ENCODE measurements around the gene NRBF2.

Gene NRBF2

DNA sequence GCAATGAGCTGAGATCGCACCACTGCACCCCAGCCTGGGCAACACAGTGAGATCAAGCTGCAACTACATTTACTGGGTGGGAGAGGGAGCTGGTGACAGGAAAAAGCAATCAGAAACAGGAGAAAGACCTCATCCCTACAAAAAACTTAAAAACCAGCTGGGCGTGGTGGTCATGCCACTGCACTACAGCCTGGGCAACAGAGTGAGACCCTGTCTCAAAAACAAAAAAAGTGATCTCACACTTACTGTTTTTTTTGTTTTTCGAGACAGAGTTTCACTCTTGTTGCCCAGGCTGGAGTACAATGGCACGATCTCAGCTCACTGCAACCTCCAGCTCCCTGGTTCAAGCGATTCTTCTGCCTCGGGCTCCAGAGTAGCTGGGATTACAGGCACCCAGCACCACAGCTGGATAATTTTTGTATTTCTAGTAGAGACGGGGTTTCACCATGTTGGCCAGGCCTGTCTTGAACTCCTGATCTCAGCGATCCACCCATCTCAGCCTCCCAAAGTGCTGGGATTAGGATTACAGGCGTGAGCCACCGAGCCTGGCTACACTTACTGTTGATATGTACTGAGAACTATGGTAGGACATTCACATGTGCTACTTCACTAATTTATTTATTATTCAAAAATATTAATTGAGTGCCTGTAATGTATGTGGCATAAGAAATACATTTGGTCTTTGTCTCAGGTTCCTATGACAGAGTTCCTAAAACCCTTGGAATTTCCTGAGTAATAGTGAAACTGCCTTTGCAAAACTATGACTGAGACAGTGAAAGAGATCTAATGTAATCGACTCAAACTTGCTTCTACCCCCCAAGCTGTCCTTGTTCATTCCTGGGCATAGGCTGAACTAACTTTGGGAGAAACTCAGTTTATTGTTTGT lies 27.7 kb upstream of the NRBF2 start:
- no peak for TF ChIP-seq GABPA (IDR thresholded peaks at IDR 0.05; ENCODE audit: low read depth)
- no peak overlapping the region for H3K4me3 ChIP-seq (replicated peaks; ENCODE audit: insufficient read depth, low read length)
- no peak overlapping the region for H3K27ac ChIP-seq (replicated peaks)
- H3K27me3 ChIP-seq (ENCODE audit: insufficient read depth, poor library complexity, severe bottlenecking), result no peaks in the 10 kb centered on the region
- DNase-seq (ENCODE audit: low read depth in 1 of 2, low spot score in 1 of 2), result no peak

DNA sequence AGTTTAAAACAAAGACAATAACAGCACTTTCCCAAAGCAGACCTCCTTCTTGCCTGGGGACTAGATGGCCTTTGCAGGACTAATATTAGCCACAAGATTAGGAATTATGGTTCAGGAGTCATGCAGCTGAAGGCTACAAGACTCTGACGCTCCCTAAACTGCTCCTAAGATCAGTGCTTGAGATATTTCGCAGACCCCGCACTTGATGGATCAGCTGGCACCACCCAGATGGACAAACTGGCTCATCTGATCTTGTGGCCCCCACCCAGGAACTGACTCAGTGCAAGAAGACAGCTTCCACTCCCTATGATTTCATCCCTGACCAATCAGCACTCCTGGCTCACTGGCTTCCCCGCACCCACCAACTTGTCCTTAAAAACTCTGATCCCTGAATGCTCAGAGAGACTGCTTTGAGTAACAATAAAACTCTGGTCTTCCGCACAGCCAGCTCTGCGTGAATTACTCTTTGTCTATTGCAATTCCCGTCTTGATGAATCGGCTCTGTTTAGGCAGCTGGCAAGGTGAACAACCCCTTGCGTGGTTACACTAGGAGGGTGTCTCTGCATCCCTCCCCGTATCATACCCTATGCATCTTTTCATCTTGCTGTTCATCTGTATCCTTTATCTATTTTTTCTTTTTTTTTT lies 26.9 kb upstream of the NRBF2 start:
- H3K27ac ChIP-seq (replicated peaks), result no peak overlapping the region
- no peak for TF ChIP-seq POLR2AphosphoS5 (IDR thresholded peaks at IDR 0.05; ENCODE audit: low read depth)
- TF ChIP-seq, protein P1, sequence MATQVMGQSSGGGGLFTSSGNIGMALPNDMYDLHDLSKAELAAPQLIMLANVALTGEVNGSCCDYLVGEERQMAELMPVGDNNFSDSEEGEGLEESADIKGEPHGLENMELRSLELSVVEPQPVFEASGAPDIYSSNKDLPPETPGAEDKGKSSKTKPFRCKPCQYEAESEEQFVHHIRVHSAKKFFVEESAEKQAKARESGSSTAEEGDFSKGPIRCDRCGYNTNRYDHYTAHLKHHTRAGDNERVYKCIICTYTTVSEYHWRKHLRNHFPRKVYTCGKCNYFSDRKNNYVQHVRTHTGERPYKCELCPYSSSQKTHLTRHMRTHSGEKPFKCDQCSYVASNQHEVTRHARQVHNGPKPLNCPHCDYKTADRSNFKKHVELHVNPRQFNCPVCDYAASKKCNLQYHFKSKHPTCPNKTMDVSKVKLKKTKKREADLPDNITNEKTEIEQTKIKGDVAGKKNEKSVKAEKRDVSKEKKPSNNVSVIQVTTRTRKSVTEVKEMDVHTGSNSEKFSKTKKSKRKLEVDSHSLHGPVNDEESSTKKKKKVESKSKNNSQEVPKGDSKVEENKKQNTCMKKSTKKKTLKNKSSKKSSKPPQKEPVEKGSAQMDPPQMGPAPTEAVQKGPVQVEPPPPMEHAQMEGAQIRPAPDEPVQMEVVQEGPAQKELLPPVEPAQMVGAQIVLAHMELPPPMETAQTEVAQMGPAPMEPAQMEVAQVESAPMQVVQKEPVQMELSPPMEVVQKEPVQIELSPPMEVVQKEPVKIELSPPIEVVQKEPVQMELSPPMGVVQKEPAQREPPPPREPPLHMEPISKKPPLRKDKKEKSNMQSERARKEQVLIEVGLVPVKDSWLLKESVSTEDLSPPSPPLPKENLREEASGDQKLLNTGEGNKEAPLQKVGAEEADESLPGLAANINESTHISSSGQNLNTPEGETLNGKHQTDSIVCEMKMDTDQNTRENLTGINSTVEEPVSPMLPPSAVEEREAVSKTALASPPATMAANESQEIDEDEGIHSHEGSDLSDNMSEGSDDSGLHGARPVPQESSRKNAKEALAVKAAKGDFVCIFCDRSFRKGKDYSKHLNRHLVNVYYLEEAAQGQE (IDR thresholded peaks at IDR 0.05; ENCODE audit: insufficient replicate concordance, low read depth), result no peak
- no peak for TF ChIP-seq GABPA (IDR thresholded peaks at IDR 0.05; ENCODE audit: low read depth)
- no peak for TF ChIP-seq SPI1 (IDR thresholded peaks at IDR 0.05; ENCODE audit: borderline replicate concordance, low read depth)
- TF ChIP-seq, protein P2, sequence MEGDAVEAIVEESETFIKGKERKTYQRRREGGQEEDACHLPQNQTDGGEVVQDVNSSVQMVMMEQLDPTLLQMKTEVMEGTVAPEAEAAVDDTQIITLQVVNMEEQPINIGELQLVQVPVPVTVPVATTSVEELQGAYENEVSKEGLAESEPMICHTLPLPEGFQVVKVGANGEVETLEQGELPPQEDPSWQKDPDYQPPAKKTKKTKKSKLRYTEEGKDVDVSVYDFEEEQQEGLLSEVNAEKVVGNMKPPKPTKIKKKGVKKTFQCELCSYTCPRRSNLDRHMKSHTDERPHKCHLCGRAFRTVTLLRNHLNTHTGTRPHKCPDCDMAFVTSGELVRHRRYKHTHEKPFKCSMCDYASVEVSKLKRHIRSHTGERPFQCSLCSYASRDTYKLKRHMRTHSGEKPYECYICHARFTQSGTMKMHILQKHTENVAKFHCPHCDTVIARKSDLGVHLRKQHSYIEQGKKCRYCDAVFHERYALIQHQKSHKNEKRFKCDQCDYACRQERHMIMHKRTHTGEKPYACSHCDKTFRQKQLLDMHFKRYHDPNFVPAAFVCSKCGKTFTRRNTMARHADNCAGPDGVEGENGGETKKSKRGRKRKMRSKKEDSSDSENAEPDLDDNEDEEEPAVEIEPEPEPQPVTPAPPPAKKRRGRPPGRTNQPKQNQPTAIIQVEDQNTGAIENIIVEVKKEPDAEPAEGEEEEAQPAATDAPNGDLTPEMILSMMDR (IDR thresholded peaks at IDR 0.05; ENCODE audit: insufficient read depth, low read length), result no peak
- no peaks in the 10 kb centered on the region for H3K27me3 ChIP-seq (ENCODE audit: insufficient read depth, poor library complexity, severe bottlenecking)
- no peak overlapping the region for H3K4me3 ChIP-seq (replicated peaks; ENCODE audit: insufficient read depth, low read length)
- no peak for DNase-seq (ENCODE audit: low read depth in 1 of 2, low spot score in 1 of 2)

DNA sequence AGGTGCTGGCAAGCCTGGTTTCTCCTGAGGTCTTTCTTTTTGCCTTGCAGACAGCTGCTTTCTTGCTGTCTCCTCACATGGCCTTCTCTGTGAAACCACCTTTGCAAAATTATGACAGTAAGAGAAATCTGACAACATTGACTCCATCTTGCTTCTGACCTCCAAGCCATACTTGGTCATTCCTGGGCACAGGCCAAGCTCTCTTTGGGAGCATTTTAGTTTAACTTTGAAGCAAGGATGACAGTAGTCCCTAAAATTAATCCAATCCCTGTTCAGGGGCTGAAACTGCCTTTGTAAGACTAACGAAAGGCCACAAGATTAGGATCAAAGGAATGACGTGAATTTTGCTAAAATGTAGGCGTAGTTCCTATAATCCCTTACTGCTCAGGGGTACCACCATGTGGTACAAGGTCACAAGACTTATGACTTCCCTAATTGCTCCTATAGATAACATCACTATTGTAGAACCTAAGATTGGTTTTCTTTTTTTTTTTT lies 25.1 kb upstream of the NRBF2 start:
- Histone ChIP-seq H3K4me3 (replicated peaks; ENCODE audit: insufficient read depth, low read length) (no peak overlapping the region), H3K27ac (replicated peaks) (no peak overlapping the region), H3K27me3 (ENCODE audit: insufficient read depth, poor library complexity, severe bottlenecking) (no peaks in the 10 kb centered on the region)
- TF ChIP-seq GABPA (IDR thresholded peaks at IDR 0.05; ENCODE audit: low read depth), result no peak
- TF ChIP-seq SPI1 (IDR thresholded peaks at IDR 0.05; ENCODE audit: borderline replicate concordance, low read depth), result no peak
- TF ChIP-seq POLR2AphosphoS5 (IDR thresholded peaks at IDR 0.05; ENCODE audit: low read depth), result no peak
- TF ChIP-seq, protein P1 (IDR thresholded peaks at IDR 0.05; ENCODE audit: insufficient replicate concordance, low read depth), result no peak
- TF ChIP-seq, protein P2 (IDR thresholded peaks at IDR 0.05; ENCODE audit: insufficient read depth, low read length), result no peak
- DNase-seq (ENCODE audit: low read depth in 1 of 2, low spot score in 1 of 2), result no peak

DNA sequence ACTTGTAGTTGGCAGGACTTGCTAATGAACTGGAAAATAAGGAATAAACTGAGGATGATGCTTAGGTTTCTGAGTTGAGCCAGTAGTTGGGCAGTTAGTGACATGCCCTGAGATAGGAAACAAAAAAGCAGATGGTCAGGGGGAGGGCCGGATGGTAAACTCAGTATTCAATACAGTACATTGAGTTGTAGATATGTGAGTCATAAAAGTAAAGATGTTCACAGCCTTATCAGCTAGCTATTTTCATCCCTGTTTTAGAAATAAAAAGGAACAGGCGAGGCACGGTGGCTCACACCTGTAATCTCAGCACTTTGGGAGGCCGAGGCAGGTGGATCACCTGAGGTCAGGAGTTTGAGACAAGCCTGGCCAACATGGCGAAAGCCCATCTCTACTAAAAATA lies 22.2 kb upstream of the NRBF2 start:
- Histone ChIP-seq H3K4me3 (replicated peaks; ENCODE audit: insufficient read depth, low read length) (no peak overlapping the region), H3K27ac (replicated peaks) (no peak overlapping the region), H3K27me3 (ENCODE audit: insufficient read depth, poor library complexity, severe bottlenecking) (no peaks in the 10 kb centered on the region)
- no peak for TF ChIP-seq POLR2AphosphoS5 (IDR thresholded peaks at IDR 0.05; ENCODE audit: low read depth)
- no peak for TF ChIP-seq SPI1 (IDR thresholded peaks at IDR 0.05; ENCODE audit: borderline replicate concordance, low read depth)
- TF ChIP-seq, protein P1 (IDR thresholded peaks at IDR 0.05; ENCODE audit: insufficient replicate concordance, low read depth), result no peak
- TF ChIP-seq, protein P2 (IDR thresholded peaks at IDR 0.05; ENCODE audit: insufficient read depth, low read length), result no peak
- no peak for TF ChIP-seq GABPA (IDR thresholded peaks at IDR 0.05; ENCODE audit: low read depth)
- DNase-seq (ENCODE audit: low read depth in 1 of 2, low spot score in 1 of 2), result no peak

All from HL-60 (cell line).